ENCODE measurements around the gene STARD5. TPM values are rescaled to one million over a fixed set of nuclear protein-coding genes. Genes with fewer than 3 reads are reported as not detected.

The STARD5 gene
- total and polyA plus RNA-seq, 10 donors = 6.4 to 18.9 (median 10.9) TPM

GRCh38 chr15:81326466-81327212, 2.7 kb upstream of the STARD5 start:
- H3K9me3 ChIP-seq = no peaks in the 10 kb centered on the region
- TF ChIP-seq CTCF (IDR thresholded peaks at IDR 0.05 in 8 of 11, conservative IDR thresholded peaks at IDR 0.05 in 3 of 11) = no peak
- no peak for TF ChIP-seq POLR2A (IDR thresholded peaks at IDR 0.05)
- no peak for TF ChIP-seq POLR2AphosphoS5 (IDR thresholded peaks at IDR 0.05)
- H3K4me1 ChIP-seq = peaks cover 4 to 63% (median 26%) of the 10 kb centered on the region in 6 donors
- 88 to 94% (median 90%) methylated on average over 7 of the region's 7 CpGs for WGBS, 5 donors
- DNase-seq = no peak
- peak overlapping the region in 1 of 8 donors; percentile 5 for H3K27ac ChIP-seq
- H3K27me3 ChIP-seq (replicated peaks in 1 of 7) = no peaks in the 10 kb centered on the region
- H3K4me3 ChIP-seq = no peak overlapping the region
- peaks cover 0 to 6% (median 0%) of the 10 kb centered on the region in 6 donors for H3K36me3 ChIP-seq
- intact Hi-C loops (cut with DNase I; ENCODE audit: low total_unique reads) = no loop called here

GRCh38 chr15:81323559-81323943, 390 bp downstream of the STARD5 start:
- peaks cover 4 to 74% (median 29%) of the 10 kb centered on the region in 6 donors for H3K4me1 ChIP-seq
- peaks cover 0 to 34% (median 14%) of the 10 kb centered on the region in 6 donors for H3K36me3 ChIP-seq
- H3K27me3 ChIP-seq (replicated peaks in 1 of 7) = no peaks in the 10 kb centered on the region
- no peaks in the 10 kb centered on the region for H3K9me3 ChIP-seq
- DNase-seq = no peak
- H3K27ac ChIP-seq = peak overlapping the region; percentile 38 to 87 (median 83)
- peak overlapping the region; percentile 61 to 80 (median 71) for H3K4me3 ChIP-seq
- intact Hi-C loops (cut with DNase I; ENCODE audit: low total_unique reads) = no loop called here
- TF ChIP-seq POLR2AphosphoS5 (IDR thresholded peaks at IDR 0.05) = no peak
- no peak for TF ChIP-seq POLR2A (IDR thresholded peaks at IDR 0.05)
- no peak for TF ChIP-seq CTCF (IDR thresholded peaks at IDR 0.05 in 8 of 11, conservative IDR thresholded peaks at IDR 0.05 in 3 of 11)
- 10 to 14% (median 12%) methylated on average over 4 of the region's 4 CpGs for WGBS, 5 donors

- Histone ChIP-seq H3K36me3 (peaks cover 0 to 42% (median 22%) of the 10 kb centered on the region in 6 donors), H3K27ac (peak overlapping the region in 4 of 8 donors; percentile 8 to 87 (median 68)), H3K4me3 (peak overlapping the region in 4 of 8 donors; percentile 61 to 76 (median 72)), H3K9me3 (no peaks in the 10 kb centered on the region), H3K27me3 (replicated peaks in 1 of 7) (no peaks in the 10 kb centered on the region), H3K4me1 (peaks cover 4 to 81% (median 34%) of the 10 kb centered on the region in 6 donors)
- WGBS, 5 donors = 59 to 76% (median 63%) methylated on average over 6 of the region's 6 CpGs
- no peak for TF ChIP-seq CTCF (IDR thresholded peaks at IDR 0.05 in 8 of 11, conservative IDR thresholded peaks at IDR 0.05 in 3 of 11)
- no peak for TF ChIP-seq POLR2AphosphoS5 (IDR thresholded peaks at IDR 0.05)
- TF ChIP-seq POLR2A (IDR thresholded peaks at IDR 0.05) = no peak
- no peak for DNase-seq
- intact Hi-C loops (cut with DNase I; ENCODE audit: low total_unique reads) = no loop called here
Measured at GRCh38 chr15:81322676-81323253, 1.2 kb downstream of the STARD5 start.

GRCh38 chr15:81321667-81322066, 2.3 kb downstream of the STARD5 start:
- 93 to 100% (median 95%) methylated on average over 1 of the region's 1 CpG for WGBS, 5 donors
- intact Hi-C loops (cut with DNase I; ENCODE audit: low total_unique reads) = no loop called here
- Histone ChIP-seq H3K27ac (no peak overlapping the region), H3K9me3 (no peaks in the 10 kb centered on the region), H3K4me3 (peak overlapping the region in 1 of 8 donors; percentile 76), H3K36me3 (peaks cover 0 to 53% (median 28%) of the 10 kb centered on the region in 6 donors), H3K4me1 (peaks cover 4 to 84% (median 44%) of the 10 kb centered on the region in 6 donors), H3K27me3 (replicated peaks in 1 of 7) (no peaks in the 10 kb centered on the region)
- no peak for DNase-seq
- no peak for TF ChIP-seq POLR2AphosphoS5 (IDR thresholded peaks at IDR 0.05)
- TF ChIP-seq POLR2A (IDR thresholded peaks at IDR 0.05) = no peak
- TF ChIP-seq CTCF (IDR thresholded peaks at IDR 0.05 in 8 of 11, conservative IDR thresholded peaks at IDR 0.05 in 3 of 11) = no peak
